Measurements from ENCODE around the gene XRCC6. TPM values are rescaled to one million over a fixed set of nuclear protein-coding genes. Genes with fewer than 3 reads are reported as not detected.
A peak's percentile ranks its signal among the peaks of the same experiment; 100 is the strongest.

XRCC6 gene
- total and polyA plus RNA-seq, 3 donors from 2014 or later: 290 to 621 (median 317) TPM

DNA sequence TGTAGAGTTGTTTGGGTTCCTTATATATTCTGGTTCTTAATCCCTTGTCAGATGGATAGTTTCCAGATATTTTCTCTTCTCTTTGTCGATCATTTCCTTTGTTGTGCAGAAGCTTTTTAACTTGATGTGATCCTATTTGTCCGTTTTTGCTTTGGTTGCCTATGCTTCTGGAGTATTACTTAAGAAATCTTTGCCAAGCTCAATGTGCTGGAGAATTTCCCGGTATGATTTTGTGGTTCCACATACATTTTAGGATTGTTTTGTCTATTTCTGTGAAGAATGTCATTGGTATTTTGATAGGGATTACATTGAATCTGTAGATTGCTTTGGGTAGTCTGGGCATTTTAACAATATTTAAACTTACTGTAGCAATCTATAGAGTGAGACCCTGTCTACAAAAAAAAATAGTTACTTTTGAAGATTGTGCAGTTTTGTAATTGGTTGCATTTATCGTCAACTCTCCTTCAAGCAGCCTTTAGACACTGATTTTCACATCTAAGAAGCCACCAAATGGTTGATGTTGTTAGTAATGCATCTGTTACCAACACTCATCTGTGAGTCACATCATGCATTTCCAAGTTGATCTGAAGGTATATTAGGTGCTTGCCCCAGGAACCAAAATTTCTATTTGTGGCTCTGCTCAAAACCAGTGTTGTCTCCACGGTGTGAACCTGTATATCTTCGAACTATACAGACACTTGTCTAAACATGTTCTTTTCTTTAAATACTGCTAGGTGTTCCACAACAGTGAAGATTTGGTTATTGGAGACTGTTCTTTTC is 21.4 kb downstream of the XRCC6 start:
- no peaks in the 10 kb centered on the region for H3K36me3 ChIP-seq (ENCODE audit: low read depth, missing control alignments)
- no peaks in the 10 kb centered on the region for H3K9me3 ChIP-seq
- H3K4me1 ChIP-seq: no peaks in the 10 kb centered on the region
- WGBS, 2 donors: 93 to 97% methylated on average over 6 of the region's 6 CpGs
- intact Hi-C loops (cut with DNase I; ENCODE audit: low total_unique reads): no loop called here
- no peak overlapping the region for H3K27ac ChIP-seq
- H3K4me3 ChIP-seq: no peak overlapping the region
- TF ChIP-seq, protein P1, sequence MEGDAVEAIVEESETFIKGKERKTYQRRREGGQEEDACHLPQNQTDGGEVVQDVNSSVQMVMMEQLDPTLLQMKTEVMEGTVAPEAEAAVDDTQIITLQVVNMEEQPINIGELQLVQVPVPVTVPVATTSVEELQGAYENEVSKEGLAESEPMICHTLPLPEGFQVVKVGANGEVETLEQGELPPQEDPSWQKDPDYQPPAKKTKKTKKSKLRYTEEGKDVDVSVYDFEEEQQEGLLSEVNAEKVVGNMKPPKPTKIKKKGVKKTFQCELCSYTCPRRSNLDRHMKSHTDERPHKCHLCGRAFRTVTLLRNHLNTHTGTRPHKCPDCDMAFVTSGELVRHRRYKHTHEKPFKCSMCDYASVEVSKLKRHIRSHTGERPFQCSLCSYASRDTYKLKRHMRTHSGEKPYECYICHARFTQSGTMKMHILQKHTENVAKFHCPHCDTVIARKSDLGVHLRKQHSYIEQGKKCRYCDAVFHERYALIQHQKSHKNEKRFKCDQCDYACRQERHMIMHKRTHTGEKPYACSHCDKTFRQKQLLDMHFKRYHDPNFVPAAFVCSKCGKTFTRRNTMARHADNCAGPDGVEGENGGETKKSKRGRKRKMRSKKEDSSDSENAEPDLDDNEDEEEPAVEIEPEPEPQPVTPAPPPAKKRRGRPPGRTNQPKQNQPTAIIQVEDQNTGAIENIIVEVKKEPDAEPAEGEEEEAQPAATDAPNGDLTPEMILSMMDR (IDR thresholded peaks at IDR 0.05): no peak
- TF ChIP-seq POLR2A (IDR thresholded peaks at IDR 0.05): no peak
- no peaks in the 10 kb centered on the region for H3K27me3 ChIP-seq
- no peak for DNase-seq

DNA sequence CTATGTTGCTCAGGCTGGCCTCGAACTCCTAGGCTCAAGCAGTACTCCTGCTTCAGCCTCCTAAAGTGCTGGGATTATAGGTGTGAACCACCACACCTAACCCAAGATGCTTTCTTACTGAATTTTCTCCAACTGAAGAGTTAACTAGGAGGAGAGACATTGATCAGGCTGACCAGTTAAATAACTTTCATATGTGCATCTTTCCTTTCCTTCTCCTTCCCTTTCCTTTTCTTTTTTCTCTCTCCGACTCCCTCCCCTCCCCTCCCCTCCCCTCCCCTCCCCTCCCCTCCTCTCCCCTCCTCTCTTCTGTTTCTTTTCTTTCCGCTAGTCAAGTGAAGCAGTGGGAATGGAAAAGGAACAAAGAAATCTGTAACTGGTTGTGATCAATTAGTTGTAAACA is 26.7 kb downstream of the XRCC6 start:
- no peak for DNase-seq
- 79 to 91% methylated on average over 3 of the region's 3 CpGs for WGBS, 2 donors
- intact Hi-C loops (cut with DNase I; ENCODE audit: low total_unique reads): no loop called here
- Histone ChIP-seq H3K36me3 (ENCODE audit: low read depth, missing control alignments) (no peaks in the 10 kb centered on the region), H3K27me3 (no peaks in the 10 kb centered on the region), H3K4me1 (no peaks in the 10 kb centered on the region), H3K9me3 (no peaks in the 10 kb centered on the region), H3K4me3 (no peak overlapping the region), H3K27ac (no peak overlapping the region)
- TF ChIP-seq, protein P1 (IDR thresholded peaks at IDR 0.05): no peak
- no peak for TF ChIP-seq POLR2A (IDR thresholded peaks at IDR 0.05)

DNA sequence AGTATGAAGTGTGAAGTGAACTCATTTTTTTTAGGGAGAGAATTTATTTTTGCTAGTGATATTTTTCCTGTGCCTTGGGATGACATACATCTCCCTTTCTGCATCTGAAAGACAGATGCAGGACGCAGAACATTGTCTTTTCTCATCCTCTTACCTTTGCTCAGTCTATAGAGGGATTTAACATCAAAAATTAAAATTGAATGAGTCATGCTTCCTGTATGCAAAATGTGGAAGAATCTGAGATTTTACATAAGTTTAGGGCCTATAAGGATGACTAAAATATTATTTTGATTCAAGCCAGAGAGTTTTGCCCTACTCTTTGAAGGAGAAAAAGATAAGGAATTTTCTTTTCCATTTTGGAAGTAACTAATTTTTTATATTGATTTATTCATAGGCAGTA is 27.3 kb downstream of the XRCC6 start:
- H3K27ac ChIP-seq: no peak overlapping the region
- H3K4me1 ChIP-seq: no peaks in the 10 kb centered on the region
- no peaks in the 10 kb centered on the region for H3K36me3 ChIP-seq (ENCODE audit: low read depth, missing control alignments)
- H3K9me3 ChIP-seq: no peaks in the 10 kb centered on the region
- DNase-seq: no peak
- H3K27me3 ChIP-seq: no peaks in the 10 kb centered on the region
- no peak overlapping the region for H3K4me3 ChIP-seq
- intact Hi-C loops (cut with DNase I; ENCODE audit: low total_unique reads): no loop called here
- WGBS, 2 donors: 75 to 96% methylated on average over 1 of the region's 1 CpG
- TF ChIP-seq POLR2A (IDR thresholded peaks at IDR 0.05): no peak
- TF ChIP-seq, protein P1 (IDR thresholded peaks at IDR 0.05): no peak

DNA sequence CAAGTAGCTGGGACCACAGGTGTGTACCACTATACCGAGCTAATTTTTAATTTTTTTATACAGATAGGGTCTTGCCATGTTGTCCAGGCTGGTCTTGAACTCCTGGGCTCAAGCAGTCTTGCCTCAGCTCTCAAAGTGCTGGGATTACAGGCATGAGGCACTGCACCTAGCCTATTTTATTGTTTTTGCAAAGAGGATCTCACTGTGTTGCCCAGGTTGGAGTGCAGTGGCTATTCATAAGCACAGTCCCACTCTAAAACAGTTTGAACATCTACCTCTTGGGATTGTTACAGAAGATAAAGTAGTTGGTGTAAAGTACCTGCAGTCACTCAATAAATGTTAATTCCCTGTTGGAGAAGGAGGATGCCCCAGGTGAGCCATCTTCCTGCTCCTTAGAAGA is 29.1 kb downstream of the XRCC6 start:
- intact Hi-C loops (cut with DNase I; ENCODE audit: low total_unique reads): no loop called here
- TF ChIP-seq, protein P1 (IDR thresholded peaks at IDR 0.05): no peak
- no peak for TF ChIP-seq POLR2A (IDR thresholded peaks at IDR 0.05)
- no peak overlapping the region for H3K27ac ChIP-seq
- DNase-seq: no peak
- no peaks in the 10 kb centered on the region for H3K9me3 ChIP-seq
- no peaks in the 10 kb centered on the region for H3K4me1 ChIP-seq
- no peaks in the 10 kb centered on the region for H3K27me3 ChIP-seq
- H3K4me3 ChIP-seq: no peak overlapping the region
- no peaks in the 10 kb centered on the region for H3K36me3 ChIP-seq (ENCODE audit: low read depth, missing control alignments)
- 90% methylated on average over 1 of the region's 1 CpG; no CpG with 5 or more reads in 1 of the 2 donors for WGBS, 2 donors

DNA sequence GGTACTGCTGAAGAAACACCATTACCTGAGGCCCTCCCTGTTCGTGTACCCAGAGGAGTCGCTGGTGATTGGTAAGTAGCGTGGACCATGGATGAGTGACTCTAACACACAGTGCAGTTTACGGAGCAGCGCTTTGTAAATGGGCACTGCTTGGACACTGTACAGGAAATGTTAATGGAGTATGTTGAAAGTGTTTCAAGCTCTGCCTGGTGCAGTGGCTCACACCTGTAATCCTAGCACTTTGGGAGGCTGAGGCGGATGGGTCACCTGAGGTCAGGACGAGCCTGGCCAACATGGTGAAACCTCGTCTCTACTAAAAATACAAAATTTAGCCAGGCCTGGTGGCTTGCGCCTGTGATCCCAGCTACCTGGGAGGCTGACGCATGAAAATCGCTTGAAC is 29.7 kb downstream of the XRCC6 start:
- H3K27ac ChIP-seq: no peak overlapping the region
- intact Hi-C loops (cut with DNase I; ENCODE audit: low total_unique reads): no loop called here
- 90 to 94% methylated on average over 11 of the region's 11 CpGs for WGBS, 2 donors
- no peaks in the 10 kb centered on the region for H3K27me3 ChIP-seq
- no peaks in the 10 kb centered on the region for H3K9me3 ChIP-seq
- no peaks in the 10 kb centered on the region for H3K4me1 ChIP-seq
- peak; percentile 9 for DNase-seq
- no peaks in the 10 kb centered on the region for H3K36me3 ChIP-seq (ENCODE audit: low read depth, missing control alignments)
- no peak overlapping the region for H3K4me3 ChIP-seq
- TF ChIP-seq, protein P1 (IDR thresholded peaks at IDR 0.05): no peak
- TF ChIP-seq POLR2A (IDR thresholded peaks at IDR 0.05): no peak

Measured in testis (tissue), 3 donors.